HL-60 (cell line): Measurements from ENCODE around the gene CFAP46.

Experiments used
- GABPA ChIP-seq: IDR thresholded peaks from 2 replicates; pipeline ENCODE4 v1.6.1; 2012; ENCODE audit warnings: low read depth
- POLR2AphosphoS5 ChIP-seq: IDR thresholded peaks from 2 replicates; pipeline ENCODE4 v1.6.1; 2012; ENCODE audit warnings: low read depth
- REST ChIP-seq: IDR thresholded peaks from 2 replicates; pipeline ENCODE4 v1.6.1; 2012; ENCODE audit warnings: low read depth; ENCODE audit not compliant: insufficient replicate concordance
- SPI1 ChIP-seq: IDR thresholded peaks from 2 replicates; pipeline ENCODE4 v1.6.1; 2012; ENCODE audit warnings: low read depth, mild to moderate bottlenecking, borderline replicate concordance
- TF ChIP-seq, protein P1 (sequence below): IDR thresholded peaks from one replicate; pipeline ENCODE4 v1.5.1; 2011; ENCODE audit warnings: low read length, control low read depth, inconsistent platforms; ENCODE audit not compliant: insufficient read depth

- no peak for TF ChIP-seq REST
- TF ChIP-seq, protein P1, sequence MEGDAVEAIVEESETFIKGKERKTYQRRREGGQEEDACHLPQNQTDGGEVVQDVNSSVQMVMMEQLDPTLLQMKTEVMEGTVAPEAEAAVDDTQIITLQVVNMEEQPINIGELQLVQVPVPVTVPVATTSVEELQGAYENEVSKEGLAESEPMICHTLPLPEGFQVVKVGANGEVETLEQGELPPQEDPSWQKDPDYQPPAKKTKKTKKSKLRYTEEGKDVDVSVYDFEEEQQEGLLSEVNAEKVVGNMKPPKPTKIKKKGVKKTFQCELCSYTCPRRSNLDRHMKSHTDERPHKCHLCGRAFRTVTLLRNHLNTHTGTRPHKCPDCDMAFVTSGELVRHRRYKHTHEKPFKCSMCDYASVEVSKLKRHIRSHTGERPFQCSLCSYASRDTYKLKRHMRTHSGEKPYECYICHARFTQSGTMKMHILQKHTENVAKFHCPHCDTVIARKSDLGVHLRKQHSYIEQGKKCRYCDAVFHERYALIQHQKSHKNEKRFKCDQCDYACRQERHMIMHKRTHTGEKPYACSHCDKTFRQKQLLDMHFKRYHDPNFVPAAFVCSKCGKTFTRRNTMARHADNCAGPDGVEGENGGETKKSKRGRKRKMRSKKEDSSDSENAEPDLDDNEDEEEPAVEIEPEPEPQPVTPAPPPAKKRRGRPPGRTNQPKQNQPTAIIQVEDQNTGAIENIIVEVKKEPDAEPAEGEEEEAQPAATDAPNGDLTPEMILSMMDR: no peak
- TF ChIP-seq POLR2AphosphoS5: no peak
- no peak for TF ChIP-seq SPI1
- no peak for TF ChIP-seq GABPA
Measured at GRCh38 chr10:132946311-132946710, 3.9 kb upstream of the CFAP46 start.
